HG02973 (cell line): ENCODE measurements around the gene FNIP2.

Experiments used
- ATAC-seq: cut with Tn5 transposase; IDR thresholded peaks from one replicate; pipeline ENCODE4 v1.9.1; 2021; ENCODE audit warnings: moderate library complexity; ENCODE audit not compliant: unreplicated experiment

The FNIP2 gene

DNA sequence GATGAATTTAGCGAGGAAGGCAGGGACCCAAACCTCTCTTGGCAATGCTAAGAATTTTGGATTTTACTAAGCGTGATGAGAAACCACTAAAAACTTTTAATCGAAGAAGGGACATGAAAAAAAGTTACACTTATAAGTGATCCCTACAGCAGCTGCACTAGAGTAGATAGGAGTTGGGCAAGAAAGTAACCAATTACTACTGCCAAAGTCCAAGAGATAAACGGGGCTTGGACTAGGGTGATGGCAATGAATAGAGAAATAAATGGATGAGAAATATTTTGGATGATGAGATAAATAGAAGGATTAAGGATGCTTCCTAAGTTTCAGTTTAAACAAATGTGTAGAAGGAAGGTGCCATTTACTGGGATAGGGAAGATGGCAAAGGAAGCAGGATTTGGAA, 6.3 kb upstream of the FNIP2 start:
- no peak for ATAC-seq

DNA sequence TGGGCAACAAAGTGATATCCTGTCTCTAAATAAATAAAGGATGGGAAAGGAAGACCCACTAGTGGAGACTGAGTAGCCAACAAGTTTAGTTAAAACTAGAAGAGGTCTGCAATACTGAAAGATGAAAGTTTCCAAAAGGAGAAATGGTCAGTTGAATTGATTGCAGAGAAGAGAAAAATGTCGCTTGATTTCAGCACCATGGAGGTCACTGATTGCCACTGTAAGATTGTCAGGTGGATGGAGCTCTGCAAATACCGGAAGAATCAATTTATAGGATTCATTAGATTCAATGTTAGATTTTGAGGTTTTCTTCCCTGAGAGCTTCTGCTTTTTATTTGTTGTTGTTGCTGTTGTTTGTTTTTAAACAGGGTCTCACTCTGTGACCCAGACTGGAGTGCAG, 5.4 kb upstream of the FNIP2 start:
- ATAC-seq = no peak

DNA sequence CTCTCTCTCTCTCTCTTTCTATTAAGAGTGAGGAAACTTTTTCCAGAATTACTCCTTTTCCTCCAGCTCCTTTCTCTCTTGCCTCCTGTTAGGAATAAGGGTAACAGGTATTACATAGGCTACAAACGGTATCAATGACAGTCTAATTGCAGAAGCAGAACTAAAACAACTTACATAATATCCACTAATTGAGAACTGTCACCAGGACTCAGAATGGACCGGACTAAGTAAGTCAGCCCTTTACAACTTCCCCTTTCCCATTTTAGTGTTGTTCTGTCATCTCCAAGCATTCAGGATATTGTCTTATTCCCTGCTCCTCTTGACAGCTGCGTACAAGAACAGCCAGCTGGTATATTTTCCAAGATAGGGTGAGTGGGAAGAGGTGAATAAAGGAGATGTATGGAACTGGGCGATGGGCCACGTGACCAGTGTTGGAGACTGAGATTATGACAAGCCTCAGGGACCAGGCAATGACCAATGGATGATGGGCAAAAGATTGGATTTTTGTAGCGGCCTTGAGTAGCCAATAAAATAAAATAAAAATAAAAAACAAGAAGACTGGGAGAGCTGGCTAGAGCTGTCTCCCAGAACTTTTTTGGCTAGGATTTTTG, 2.3 kb upstream of the FNIP2 start:
- ATAC-seq = no peak

DNA sequence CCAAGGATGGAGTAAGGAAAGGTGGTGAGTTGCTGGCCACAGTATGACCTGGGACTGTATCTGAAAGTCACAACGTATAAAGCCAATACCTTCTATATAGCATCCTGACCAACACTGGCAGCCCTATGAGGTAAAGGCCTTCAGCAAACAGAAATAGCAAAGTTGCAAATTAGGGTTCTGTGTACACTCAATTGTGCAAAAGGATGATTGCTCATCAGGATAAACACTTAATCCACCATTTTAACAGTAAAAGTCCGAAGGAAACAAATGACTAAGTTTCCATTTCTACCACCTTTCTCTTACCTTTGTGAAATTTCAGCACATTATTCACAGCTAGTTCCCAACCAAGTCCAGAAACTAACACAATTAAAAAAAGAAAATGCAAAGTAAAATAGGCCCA, 1.4 kb upstream of the FNIP2 start:
- no peak for ATAC-seq

DNA sequence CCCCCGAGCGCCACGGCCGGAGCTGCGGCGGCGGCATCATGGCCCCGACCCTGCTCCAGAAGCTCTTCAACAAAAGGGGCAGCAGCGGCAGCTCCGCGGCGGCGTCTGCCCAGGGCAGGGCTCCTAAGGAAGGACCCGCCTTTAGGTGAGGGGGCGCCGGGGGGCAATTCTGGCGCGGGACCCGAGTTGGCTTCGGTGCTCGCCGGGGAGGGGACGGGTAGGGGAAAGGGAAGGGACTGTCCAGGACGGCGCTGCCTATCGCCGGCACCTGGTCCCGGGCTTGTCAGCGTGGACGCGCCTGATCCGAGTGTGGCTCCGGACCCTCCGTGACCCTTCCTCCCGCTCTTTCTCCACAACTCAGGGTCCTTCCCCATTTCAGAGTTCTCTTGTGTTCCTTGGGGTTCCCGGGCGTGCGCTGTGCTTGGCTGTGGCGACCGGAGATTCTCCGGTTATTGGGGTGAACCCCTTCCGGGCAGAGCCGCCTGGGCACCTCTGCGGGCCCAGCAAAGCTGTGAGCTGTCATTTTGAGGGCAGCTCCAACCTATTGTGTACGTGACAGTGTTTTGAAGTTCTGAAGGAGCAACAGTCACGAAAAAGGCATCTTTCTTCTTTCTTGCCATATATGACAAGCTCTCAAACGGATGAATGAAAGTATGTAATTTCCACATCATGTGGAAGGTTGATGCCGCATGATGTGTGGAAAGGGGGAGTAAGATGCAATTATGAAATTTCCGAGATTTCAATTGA, 522 bp downstream of the FNIP2 start:
- peak; percentile 34 for ATAC-seq

DNA sequence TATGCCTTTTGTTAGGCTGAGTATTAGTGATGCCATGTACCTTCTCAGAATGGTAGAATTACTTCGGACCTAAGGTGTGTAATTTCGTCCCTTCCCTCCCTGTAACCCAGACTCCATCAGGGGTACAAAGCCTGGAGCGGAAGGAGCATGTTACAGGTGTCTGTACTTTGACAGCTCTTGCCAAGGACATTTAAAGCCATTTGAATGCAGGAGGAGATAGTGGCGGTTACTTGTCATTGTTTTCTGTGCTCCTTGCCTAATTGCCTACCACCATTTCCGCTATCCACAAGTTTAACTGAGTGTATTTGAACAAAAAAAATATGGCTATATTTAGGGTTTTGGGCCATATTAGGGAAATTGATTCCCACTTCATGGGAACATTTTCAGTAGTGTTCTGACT, 1.8 kb downstream of the FNIP2 start:
- ATAC-seq = no peak

DNA sequence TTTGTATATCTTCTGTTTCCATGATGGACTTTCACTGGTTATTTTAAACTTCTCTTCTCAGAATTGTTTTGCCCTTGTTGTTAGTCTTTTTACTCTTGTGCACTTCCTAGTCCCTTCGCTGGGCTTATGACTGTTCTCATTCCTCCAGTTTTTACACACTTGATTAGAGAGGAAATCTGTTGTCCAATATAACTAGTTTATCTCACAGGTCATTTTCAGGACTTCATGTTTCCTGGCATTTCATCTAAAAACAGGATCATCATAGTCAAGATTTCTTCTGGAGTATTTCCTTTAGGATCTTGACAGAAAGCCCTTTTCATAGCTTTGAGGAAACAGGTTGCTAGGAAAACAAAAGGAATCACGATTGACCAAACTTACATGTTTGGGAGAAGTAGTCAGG, 3.0 kb downstream of the FNIP2 start:
- no peak for ATAC-seq

DNA sequence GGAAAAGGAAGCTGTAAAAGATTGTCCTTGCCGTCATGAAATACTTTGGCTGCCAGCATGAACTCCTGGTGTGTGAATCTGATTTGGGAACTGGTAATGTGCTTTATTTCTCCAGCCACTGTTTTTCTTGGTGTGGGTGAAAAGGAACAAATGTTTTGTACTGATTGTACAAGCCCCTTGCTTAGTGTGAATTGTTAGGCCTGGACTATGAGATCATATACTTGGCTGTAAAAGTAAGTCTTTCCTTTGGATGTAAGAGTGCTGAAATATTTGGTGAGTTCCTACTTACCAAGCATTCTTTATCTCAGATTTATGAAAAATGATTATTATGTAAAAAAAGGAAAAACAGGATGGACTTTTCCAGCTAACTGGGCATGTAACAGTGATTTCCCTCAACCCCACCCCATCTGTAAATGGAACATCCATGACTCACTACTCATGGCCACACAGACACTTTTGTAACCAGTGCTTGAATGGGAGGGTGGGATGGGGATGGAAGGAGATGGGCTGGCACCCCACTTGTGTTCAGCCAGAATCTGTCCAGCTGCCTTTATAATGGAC, 6.3 kb downstream of the FNIP2 start:
- no peak for ATAC-seq

DNA sequence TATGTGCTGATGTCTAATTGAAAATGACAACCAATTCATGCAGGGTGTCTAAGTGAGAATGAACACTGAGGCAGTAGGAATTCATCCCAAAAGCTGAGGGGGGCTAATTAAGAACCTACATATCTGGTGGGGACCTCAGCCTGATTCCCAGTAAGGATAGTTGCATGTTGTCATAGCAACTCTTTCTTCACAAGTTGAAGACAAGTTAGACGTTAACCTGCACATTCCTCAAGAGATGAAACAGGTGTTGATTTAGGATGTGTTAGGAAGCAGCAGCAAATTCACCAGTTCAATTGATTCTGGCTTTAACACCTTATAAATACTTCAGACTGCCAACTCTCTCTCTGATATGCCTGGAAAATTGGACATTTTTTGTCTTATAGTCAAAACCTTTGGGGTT, 7.3 kb downstream of the FNIP2 start:
- no peak for ATAC-seq

DNA sequence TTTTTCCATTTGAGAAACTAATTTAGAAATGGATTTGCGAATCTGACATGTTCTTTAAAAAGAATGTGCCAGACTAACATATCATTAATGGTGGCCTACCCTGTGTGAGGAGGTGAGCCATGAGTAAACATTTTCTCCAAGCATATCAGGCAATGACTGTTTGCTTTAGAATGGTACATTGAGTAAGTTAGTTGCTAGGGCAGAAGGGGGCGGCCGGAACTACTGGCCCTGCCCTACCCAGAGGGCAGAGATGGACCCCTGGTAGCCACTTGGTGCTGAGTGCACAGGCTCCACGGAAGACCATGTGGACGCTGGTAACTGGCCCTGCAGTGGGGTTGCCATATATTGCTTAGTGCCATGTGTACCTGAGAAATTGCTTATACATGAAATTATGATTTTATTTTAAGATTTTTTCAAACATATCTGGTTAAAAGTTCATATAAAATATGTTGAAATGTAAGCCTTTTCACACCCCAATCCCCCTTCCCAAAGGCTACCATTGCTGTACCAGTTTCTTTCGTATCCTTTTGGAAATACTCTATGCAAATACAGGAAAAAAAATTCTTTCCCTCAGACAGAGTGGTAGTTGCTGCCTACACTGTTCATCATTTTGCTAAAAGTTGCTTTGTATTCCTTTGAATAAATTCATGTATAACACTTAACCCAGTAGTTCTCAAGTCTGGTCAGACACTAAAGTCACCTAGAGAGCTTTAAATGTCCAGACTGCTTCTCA, 8.8 kb downstream of the FNIP2 start:
- ATAC-seq = peak; percentile 10

DNA sequence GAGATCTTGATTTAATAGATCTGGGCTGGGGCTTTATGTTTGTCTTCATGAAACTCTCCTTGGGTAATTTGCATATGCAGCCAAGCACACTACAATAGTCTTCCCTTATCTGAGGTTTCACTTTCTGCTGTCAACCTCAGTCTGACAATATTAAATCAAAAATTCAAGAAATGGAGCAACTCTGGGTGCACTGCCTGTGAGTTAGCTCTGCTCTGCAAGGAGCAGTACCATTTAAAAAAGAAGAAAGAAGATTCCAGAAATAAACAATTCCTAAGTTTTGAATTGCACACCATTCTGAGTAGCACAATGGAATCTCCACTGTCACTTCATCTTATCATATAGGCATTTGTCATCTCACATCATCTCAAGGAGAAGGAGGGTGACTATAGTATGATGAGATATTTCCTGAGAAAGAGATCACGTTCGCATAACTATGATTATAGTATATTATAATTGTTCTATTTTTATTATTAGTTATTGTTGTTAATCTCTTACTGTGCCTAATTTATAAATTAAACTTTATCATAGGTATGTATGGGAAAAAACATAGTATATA, 9.4 kb downstream of the FNIP2 start:
- peak; percentile 97 for ATAC-seq

DNA sequence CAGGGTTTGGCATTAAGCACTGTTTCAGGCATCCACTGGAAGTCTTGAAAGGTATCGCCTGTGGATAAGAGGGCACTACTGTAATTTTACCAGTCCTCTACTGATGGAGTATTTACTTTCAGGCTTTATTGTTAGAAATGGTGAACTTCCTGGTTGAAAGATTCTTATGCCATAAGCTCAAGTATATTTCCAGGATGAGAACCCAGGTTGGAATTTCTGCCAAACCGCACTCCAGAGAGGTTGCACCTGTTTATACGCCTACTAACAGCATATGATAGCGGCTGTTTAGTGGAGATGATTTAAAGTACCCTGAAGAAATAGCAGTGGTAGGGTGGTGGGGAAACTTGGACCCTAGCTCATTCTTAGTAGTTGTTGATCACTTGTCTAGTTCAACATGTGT, 9.9 kb downstream of the FNIP2 start:
- ATAC-seq = no peak

DNA sequence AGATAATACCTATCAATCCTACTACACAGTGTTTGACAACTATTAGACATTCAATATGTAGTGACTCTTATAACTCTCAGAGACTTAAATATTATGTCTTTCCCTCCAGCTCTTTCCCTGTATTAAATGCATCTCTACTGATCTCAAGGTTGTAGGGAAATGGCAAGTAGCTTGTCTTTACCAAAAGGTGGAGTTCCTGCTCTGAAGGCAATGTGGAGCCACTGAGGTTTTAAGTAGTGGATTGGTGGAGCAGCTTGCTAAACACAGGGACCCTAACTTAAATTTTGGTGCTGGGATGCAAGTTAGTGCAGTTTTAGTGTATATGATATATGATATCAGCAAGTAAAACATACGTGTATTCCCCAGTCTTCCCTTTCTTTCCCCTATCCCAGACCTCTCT, 13.1 kb downstream of the FNIP2 start:
- ATAC-seq = no peak

DNA sequence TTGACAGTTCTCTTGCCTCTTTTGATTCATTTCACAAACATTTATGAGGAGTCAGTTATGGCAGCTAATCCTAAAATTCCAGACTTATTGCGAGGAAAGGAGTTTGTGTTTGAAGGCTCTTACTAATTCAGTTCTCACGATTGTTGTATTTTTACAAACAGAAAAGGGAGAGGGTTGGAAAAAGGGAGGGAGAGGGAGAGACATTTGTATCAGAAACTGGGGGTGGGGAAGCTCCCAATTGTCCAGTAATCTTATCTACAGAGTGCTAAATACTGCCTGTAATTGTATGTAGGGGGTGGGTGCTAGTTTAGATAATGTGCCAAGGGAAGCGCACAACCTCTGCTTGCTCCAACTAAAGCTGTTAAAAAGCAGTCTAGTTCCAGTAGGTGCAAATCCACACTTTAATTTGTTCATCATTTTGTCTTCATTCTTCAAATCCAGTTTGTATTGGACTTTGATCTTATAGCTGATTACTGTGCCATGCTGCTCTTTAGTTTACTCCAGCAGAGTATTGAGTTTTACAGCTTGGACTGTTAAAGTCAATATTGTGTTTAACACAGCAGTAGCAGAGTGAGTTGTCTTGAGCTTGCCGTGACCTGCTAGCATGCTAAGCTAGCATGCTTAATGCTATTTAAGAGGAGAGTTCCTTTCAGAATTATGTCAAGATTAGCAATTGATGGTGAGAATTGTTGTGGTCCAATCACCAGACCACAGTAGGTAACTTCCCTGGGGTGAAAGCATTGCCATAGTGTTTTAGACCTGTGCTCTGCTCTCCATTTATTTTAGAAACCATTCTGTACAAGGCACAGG, 13.9 kb downstream of the FNIP2 start:
- no peak for ATAC-seq

DNA sequence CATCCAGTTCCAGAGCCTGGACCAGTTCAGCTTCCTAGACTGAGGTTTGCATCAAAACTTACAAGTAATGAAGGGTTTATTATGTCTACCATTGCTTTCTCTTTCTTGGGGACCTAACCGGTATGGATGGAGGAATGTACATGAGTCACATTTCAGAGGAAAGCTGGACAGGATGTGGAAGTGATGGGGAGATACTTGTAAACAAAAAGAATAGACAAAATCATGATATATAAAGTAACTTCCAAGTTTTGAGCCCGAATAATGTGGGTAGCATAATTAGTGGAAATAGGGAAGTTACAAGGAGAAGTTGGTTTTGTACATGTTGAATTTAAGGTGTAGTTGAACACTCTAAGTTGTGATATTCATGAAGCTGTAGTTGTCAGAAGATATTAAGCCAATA, 15.0 kb downstream of the FNIP2 start:
- no peak for ATAC-seq

DNA sequence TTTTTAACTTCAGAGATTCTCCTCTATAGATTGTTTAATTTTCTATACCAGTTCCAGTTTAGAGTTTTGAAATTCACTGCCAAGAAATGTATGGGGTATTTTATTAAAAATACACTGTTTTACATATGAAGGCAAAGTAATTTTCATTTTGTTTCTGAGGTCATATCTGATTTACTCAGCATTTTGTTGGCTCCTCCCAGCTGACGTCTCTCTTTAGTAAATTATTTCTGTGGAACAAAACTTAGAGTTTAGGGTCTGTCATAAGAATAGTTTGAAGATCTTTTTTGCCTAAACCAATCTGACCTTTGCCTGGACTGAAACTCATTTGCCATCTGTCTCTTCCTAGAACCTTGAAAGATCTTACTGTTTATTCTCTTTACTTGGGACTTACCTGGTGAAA, 16.9 kb downstream of the FNIP2 start:
- no peak for ATAC-seq

DNA sequence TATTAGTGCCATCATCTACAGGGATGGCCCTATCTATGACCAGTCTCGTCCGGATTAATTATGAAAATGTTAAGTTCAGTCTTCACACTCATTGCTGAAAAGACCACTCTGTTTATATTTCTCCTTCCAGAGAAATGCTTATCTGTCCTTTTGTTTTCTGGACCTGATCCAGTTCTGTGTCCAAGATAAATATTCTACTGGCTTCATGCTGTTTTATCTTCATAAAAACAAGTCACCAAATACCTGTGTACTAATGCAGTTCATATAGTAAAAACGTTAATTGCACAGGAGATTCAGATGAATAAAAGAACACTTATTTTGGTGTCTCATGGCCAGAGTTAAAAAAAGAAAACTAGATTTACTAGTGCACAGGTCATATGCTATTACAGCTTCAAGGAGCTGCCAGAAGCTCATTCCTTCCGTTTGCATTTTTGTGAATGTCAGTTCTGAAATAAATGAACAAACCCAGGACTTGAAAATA, 17.3 kb downstream of the FNIP2 start:
- no peak for ATAC-seq

DNA sequence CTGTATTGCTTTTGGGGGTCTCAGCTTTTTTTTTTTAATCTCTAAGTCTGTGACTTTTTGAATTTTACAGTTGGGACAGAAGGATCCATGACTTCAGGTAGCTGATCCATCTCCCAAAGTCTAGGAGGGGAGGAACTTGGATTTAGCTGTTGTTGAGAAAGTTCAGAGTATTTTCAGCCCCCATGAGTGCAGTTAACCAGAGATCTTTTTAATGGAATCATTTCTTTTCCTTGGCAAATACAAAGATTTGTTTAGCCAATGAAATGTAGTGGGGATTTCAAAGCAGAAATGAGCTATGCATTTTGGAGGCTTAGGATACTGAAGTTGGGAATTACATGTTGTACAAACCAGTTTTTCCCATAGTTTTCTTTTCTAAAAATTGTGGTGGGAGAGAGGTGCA, 18.1 kb downstream of the FNIP2 start:
- no peak for ATAC-seq

DNA sequence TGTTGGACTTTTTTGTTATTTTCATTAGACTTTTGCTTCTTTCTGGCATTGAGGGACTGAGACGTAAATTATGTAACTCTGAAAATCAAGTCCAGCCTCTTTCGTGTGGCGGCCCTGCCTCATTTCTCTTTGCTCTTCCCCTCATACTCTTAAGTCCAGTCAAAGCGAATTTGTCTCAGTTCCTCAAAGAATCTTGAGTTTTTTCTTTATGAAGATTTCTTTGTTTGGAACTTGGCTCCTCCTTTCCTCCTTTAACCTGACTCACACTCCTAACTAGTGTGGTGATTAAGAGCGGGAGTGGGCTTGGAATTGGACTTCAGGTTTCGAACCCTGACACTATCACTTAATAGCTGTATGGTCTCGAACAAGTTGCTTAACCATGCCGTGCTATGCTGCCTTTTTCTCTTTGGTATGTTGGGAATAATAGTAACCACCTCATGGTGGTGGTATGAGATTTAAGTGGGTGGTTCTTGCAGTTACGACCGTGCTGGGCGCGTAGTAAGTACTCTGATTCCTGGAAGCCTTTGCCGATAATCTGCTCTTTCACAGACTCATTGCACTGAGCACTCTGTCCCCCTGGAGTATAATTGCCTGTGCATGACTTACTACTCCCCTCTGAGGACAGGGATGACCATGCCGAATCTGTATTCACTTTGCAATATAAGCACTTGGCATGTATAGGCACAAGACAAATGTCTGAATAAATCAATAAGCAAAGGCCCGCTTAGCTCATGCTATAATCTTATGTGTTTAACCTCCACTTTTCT, 19.1 kb downstream of the FNIP2 start:
- ATAC-seq = peak; percentile 35

DNA sequence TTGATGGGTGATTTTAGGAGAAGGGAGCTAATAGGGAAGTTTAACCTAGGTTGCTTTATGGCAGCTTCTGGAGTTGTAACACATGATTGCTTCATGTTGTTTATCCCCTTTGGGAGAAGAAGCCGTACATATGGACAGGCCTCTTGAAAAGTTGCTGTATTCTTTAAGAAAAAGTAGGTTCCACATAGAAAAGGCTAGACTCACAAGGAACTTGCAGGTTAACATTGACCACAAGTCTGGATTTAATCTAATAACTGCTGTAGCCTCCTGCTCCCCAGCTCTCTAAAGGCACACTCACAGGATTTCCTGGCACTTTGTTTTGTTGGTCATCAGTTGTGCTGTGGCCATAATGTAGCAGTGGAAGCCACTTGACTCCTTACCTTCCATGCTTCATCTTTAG, 19.7 kb downstream of the FNIP2 start:
- ATAC-seq = no peak
